VCaP (cell line): Measurements from ENCODE around the gene NME7.
"Not testable (repeated sequence)": the region's sequence is repeated elsewhere in the genome, so short reads cannot be mapped to it uniquely, and the experiment has no call there.

Experiments
- H3K27ac ChIP-seq: fragments of 450-650 bp; 2 replicates; pipeline ENCODE4 v1.5.1; 2017
- TF ChIP-seq, protein P1 (sequence below): fragments of 450-650 bp; conservative IDR thresholded peaks from 2 replicates; pipeline ENCODE4 v1.5.1; 2017; ENCODE audit warnings: mild to moderate bottlenecking, moderate library complexity

NME7 gene

DNA sequence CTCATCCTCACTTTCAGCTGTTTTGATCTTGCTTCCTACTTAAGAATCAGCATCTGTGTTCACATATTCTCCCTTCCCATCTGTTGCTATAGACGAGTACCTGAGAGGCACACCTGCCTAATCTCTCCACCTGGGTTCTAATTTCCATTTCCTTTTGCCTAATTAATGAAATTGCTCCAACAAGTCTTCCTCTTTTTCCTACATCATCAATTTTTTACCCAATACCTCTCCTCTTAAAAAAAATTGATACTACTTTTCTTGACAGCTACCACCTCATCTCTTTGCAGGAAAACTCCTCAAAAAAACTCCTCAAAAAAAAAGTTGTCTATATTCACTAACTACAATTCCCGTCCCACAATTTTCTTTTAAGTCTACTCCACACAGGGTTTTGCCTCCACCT lies 71.8 kb downstream of the NME7 start:
- TF ChIP-seq, protein P1, sequence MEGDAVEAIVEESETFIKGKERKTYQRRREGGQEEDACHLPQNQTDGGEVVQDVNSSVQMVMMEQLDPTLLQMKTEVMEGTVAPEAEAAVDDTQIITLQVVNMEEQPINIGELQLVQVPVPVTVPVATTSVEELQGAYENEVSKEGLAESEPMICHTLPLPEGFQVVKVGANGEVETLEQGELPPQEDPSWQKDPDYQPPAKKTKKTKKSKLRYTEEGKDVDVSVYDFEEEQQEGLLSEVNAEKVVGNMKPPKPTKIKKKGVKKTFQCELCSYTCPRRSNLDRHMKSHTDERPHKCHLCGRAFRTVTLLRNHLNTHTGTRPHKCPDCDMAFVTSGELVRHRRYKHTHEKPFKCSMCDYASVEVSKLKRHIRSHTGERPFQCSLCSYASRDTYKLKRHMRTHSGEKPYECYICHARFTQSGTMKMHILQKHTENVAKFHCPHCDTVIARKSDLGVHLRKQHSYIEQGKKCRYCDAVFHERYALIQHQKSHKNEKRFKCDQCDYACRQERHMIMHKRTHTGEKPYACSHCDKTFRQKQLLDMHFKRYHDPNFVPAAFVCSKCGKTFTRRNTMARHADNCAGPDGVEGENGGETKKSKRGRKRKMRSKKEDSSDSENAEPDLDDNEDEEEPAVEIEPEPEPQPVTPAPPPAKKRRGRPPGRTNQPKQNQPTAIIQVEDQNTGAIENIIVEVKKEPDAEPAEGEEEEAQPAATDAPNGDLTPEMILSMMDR = no peak
- no peak overlapping the region for H3K27ac ChIP-seq

DNA sequence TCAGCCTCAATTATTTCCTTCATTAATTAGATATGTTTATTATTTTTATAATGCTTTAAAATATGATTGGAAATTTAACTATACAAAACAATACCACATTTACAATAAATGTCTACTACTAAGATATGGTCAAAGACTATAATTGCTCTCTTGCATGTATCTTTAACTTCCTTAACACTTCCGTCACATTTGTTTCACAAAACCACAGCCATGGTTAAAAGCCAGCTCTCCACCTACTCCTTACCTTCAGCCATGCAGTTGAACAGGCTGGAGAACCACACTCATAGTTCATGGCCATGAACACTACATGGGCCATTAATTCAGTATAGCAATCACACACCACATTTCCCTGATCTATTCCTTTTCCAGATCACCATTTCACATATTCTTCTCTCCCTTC lies 72.2 kb downstream of the NME7 start:
- TF ChIP-seq, protein P1 = no peak
- H3K27ac ChIP-seq = no peak overlapping the region

DNA sequence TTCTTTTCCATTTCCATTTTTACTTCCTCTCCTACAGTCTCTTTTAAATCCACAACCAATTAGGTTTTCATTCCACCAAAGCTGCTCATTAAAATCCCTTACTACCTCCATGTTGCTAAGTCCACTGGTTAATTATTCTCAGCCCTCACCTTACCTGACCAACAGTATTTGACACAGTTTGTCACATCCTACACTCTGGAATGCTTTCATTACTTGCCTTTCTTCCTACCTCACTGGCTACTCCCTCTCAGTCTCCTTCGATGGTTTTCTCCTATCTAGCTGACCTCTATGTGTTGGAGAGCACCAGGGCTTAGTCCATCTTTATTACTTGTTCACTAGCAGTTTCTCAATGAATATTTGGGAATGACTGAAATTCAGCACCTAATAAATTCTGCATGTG lies 78.6 kb downstream of the NME7 start:
- TF ChIP-seq, protein P1 = no peak

DNA sequence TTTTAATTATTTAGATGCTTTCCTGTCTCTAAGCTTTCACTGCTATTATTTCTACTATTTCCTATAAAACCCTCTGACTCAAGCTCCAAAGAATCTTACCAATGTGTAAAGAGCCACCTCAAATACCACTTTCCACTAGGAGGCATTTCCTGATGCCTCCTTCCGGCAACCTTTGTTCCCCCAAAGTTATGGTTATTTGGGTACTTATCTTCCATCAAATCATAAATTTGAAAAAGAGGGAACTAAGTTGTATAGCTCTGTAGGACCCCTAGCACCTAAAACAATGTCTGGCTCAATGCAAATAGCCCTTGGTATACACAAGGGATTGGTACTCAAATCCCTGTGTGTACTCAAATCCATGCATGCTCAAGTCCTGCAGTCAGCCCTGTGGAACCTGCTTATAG lies 79.6 kb downstream of the NME7 start:
- no peak overlapping the region for H3K27ac ChIP-seq
- TF ChIP-seq, protein P1 = no peak

More for the DNA sequence above, 78.6 kb downstream of the NME7 start:
- H3K27ac ChIP-seq = no peak overlapping the region

DNA sequence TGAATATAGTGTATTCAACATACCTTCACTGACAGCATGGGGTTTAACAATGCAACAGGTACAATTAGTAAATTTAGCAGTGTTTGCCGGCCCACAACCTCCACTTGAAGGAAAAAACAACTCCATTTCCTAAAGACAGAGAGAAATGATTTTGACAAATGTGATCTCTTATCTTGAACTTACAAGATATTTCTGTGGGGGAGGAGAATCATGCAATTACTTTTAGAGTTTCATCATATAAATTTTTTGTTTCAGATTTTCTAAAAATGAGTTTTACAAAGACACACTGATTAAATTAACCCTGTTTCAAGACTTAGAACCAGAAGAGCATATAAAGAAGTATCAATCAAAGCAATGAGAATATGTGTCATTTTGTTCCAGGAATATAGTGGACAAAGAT lies 80.3 kb downstream of the NME7 start:
- H3K27ac ChIP-seq = no peak overlapping the region
- TF ChIP-seq, protein P1 = no peak

DNA sequence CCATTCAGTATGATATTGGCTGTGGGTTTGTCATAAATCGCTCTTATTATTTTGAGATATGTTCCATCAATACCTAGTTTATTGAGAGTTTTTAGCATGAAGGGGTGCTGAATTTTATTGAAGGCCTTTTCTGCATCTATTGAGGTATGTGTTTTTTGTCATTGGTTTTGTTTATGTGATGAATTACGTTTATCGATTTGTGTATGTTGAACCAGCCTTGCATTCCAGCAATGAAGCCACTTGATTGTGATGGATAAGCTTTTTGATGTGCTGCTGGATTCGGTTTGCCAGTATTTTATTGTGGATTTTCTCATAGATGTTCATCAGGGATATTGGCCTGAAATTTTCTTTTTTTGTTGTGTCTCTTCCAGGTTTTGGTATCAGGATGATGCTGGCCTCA lies 86.0 kb downstream of the NME7 start:
- not testable (repeated sequence) for H3K27ac ChIP-seq

DNA sequence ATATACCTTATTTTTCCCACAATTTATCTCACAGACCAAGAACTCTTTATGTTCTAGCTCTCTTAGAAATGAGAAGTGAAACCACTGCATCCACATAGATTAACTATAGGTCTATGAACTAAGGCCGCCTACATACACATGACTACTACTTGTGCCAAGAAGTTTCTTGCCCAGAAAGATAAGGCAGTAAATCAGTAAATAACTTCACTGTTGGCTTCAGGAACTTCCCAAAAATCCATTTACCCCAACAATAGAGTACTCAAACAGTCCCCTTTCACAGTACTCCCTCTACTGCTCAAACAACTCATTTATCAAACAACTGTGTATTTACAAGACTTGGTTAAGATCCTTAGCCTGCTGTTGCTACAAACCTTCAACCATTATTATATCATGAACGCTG lies 96.5 kb downstream of the NME7 start:
- no peak overlapping the region for H3K27ac ChIP-seq
- TF ChIP-seq, protein P1 = no peak

DNA sequence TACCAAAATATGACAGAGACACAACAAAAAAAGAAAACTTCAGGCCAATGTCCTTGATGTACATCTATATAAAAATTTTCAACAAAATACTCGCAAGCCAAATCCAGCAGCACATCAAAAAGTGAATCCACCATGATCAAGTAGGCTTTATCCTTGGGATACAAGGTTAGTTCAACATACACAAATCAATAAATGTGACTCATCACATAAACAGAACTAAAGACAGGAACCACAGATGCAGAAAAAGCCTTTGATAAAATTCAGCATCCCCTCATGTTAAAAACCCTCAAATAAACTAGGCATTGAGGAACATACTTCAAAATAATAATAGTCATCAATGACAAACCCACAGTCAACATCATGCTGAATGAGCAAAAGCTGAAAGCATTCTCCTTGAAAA lies 101.5 kb downstream of the NME7 start:
- TF ChIP-seq, protein P1 = no peak
- no peak overlapping the region for H3K27ac ChIP-seq
